GF-D8 (cell line): Measurements from ENCODE around the gene C19orf44.
"Not testable (repeated sequence)": the region's sequence is repeated elsewhere in the genome, so short reads cannot be mapped to it uniquely, and the experiment has no call there.

Experiments
- DNase-seq: peaks from one replicate; lab custom pipeline; 2025; lab: John Stamatoyannopoulos, UW

The C19orf44 gene

GRCh38 chr19:16537111-16537510, 40.9 kb downstream of the C19orf44 start:
- DNase-seq = no peak

- no peak for DNase-seq
These were observed 44.8 kb downstream of the C19orf44 start for GRCh38 chr19:16540948-16541347.

GRCh38 chr19:16541526-16542044, 45.4 kb downstream of the C19orf44 start:
- DNase-seq = no peak

- peak; percentile 83 for DNase-seq
These were observed 46.1 kb downstream of the C19orf44 start, which contains the start of gene CHERP for GRCh38 chr19:16542045-16542909. TSS of gene CHERP (minus strand) at chr19:16542437. CDS start at chr19:16542378, 59 bp downstream.

- no peak for DNase-seq
These were observed 46.8 kb downstream of the C19orf44 start for GRCh38 chr19:16542910-16543472.

- not testable (repeated sequence) for DNase-seq
These were observed 47.5 kb downstream of the C19orf44 start for GRCh38 chr19:16543734-16544133.

GRCh38 chr19:16544473-16545231, 48.5 kb downstream of the C19orf44 start:
- DNase-seq = no peak

- no peak for DNase-seq
These were observed 52.8 kb downstream of the C19orf44 start for GRCh38 chr19:16548956-16549355.

GRCh38 chr19:16551902-16552301, 55.7 kb downstream of the C19orf44 start:
- not testable (repeated sequence) for DNase-seq

- peak; percentile 38 for DNase-seq
These were observed 58.6 kb downstream of the C19orf44 start for GRCh38 chr19:16554776-16555175.

GRCh38 chr19:16559780-16560276, 63.6 kb downstream of the C19orf44 start:
- DNase-seq = no peak

- no peak for DNase-seq
These were observed 65.2 kb downstream of the C19orf44 start for GRCh38 chr19:16561382-16561781.

GRCh38 chr19:16562608-16563025, 66.4 kb downstream of the C19orf44 start:
- DNase-seq = no peak

- no peak for DNase-seq
These were observed 68.6 kb downstream of the C19orf44 start for GRCh38 chr19:16564842-16565241.

- peak; percentile 86 for DNase-seq
These were observed 70.0 kb downstream of the C19orf44 start for GRCh38 chr19:16566161-16566560.

GRCh38 chr19:16566702-16567101, 70.5 kb downstream of the C19orf44 start:
- DNase-seq = no peak

- DNase-seq = no peak
These were observed 73.6 kb downstream of the C19orf44 start for GRCh38 chr19:16569609-16570320.
